LHCN-M2 (cell line): Measurements from ENCODE around the gene GLB1L2. TPM values are rescaled to one million over a fixed set of nuclear protein-coding genes. Genes with fewer than 3 reads are reported as not detected.

ENCODE experiments used
- DNase-seq: peaks from one replicate; pipeline ENCODE4 v3.0.0-alpha.2; 2012; ENCODE audit warnings: low read depth
- total RNA-seq: library from RNA; depleted of rRNA; stranded (reverse); fragments of >200 nt; gene quantifications from 2 replicates; pipeline ENCODE4 v1.2.3, GENCODE V29; 2014; rRNA removed

The GLB1L2 gene
- total RNA-seq, 1 experiment from 2014 or later = not detected

DNA sequence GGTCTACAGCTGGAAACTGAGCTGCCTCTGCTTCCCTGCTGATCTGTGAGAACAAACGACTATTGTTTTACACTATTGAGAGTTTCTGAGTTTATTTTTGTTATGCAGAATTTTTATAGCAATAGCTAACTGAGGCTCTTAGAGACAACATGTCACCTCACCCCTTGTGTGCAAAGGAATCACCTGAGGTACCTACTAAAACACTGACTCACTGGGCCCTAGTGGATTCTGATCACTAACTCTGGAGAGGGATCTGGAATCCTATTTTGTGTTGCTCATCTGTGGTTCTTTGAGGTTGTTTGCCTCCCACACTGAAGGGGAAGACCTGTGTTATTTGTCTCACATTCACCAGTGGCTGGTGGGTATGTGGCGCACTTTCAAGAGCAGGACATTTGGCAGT lies 93.6 kb downstream of the GLB1L2 start:
- DNase-seq = no peak

Other genes with a start within 250 kb of the GLB1L2 start
- 30.6 and 38.9 TPM in 2 replicates for gene NCAPD3, start 108.0 kb upstream of the GLB1L2 start, total RNA-seq
- gene VPS26B, start 107.3 kb upstream of the GLB1L2 start, total RNA-seq = 35.8 and 39.6 TPM in 2 replicates
- gene THYN1, start 78.6 kb upstream of the GLB1L2 start, total RNA-seq = 48.4 and 52.4 TPM in 2 replicates
- gene ACAD8, start 78.4 kb upstream of the GLB1L2 start, total RNA-seq = 23.4 and 25.2 TPM in 2 replicates
- gene GLB1L3, start 55.6 kb upstream of the GLB1L2 start, total RNA-seq = not detected in 2 replicates
- not detected in 2 replicates for gene B3GAT1, start 80.3 kb downstream of the GLB1L2 start, total RNA-seq